SK-N-SH (cell line): ENCODE measurements around the gene RAC3. TPM values are rescaled to one million over a fixed set of nuclear protein-coding genes. Genes with fewer than 3 reads are reported as not detected.

ENCODE experiments used
- CTCF ChIA-PET: fragments of 300-600, 350-600 bp; formaldehyde crosslinking; extraction: SDS; loops from one replicate; lab custom pipeline; 2021; lab: Yijun Ruan, JAX
- POLR2A ChIA-PET: fragments of 350-600 bp; sonication (Branson Sonifier 250); formaldehyde crosslinking; extraction: SDS; loops from one replicate; lab custom pipeline; 2020; ENCODE audit warnings: antibody characterized with exemption, inconsistent platforms; lab: Yijun Ruan, JAX
- DNase-seq: peaks from one replicate; pipeline ENCODE4 v3.0.0; 2012
- H2AFZ ChIP-seq: fragments of 200-600 bp; sonication (generic); 2 replicates; pipeline ENCODE4 v1.8.1; 2016; ENCODE audit warnings: antibody characterized with exemption, mild to moderate bottlenecking, low read depth
- H3F3A ChIP-seq: fragments of 200-600 bp; sonication (generic); replicated peaks from 2 replicates; pipeline ENCODE3; 2016; ENCODE audit warnings: antibody characterized with exemption, mild to moderate bottlenecking; ENCODE audit not compliant: insufficient read depth
- H3K27ac ChIP-seq, 2 experiments: fragments of 200-500 bp in 1 of 2; fragments of 200-600 bp in 1 of 2; sonication (Bioruptor generic) in 1 of 2; sonication (generic), shearing (Covaris generic) in 1 of 2; 2 replicates each; pipeline versions ENCODE4 v1.5.1 to v1.6.1; 2014 to 2016; ENCODE audit warnings: low read depth in 2 of 2, inconsistent platforms in 1 of 2, low read length in 1 of 2, mild to moderate bottlenecking in 1 of 2, mixed read lengths in 1 of 2
- H3K27me3 ChIP-seq: fragments of 200-600 bp; sonication (generic), shearing (Covaris generic); 2 replicates; pipeline ENCODE4 v1.6.1; 2016; ENCODE audit warnings: mixed run types; ENCODE audit not compliant: insufficient read depth
- H3K36me3 ChIP-seq, 2 experiments: fragments of 200-500 bp in 1 of 2; fragments of 200-600 bp in 1 of 2; sonication (Bioruptor generic) in 1 of 2; sonication (generic) in 1 of 2; replicated peaks in 1 of 2; 2 replicates each; pipeline versions ENCODE3 to v1.5.1; 2014 to 2016; ENCODE audit warnings: low read length in 1 of 2, mild to moderate bottlenecking in 1 of 2; ENCODE audit not compliant: insufficient read depth in 2 of 2, control insufficient read depth in 1 of 2
- H3K4me1 ChIP-seq, 2 experiments: fragments of 200-500 bp in 1 of 2; fragments of 200-600 bp in 1 of 2; sonication (Bioruptor generic) in 1 of 2; sonication (generic), shearing (Covaris generic) in 1 of 2; 2 replicates each; pipeline versions ENCODE4 v1.5.1 to v1.6.1; 2014 to 2016; ENCODE audit warnings: low read depth in 1 of 2, low read length in 1 of 2, mixed run types in 1 of 2; ENCODE audit not compliant: insufficient read depth in 2 of 2, control insufficient read depth in 1 of 2
- H3K4me2 ChIP-seq: fragments of 200-600 bp; sonication (generic), shearing (Covaris generic); 2 replicates; pipeline ENCODE4 v1.6.1; 2017; ENCODE audit warnings: mixed run types
- H3K4me3 ChIP-seq, 2 experiments: fragments of 200-500 bp in 1 of 2; fragments of 200-600 bp in 1 of 2; sonication (Bioruptor generic) in 1 of 2; sonication (generic), shearing (Covaris generic) in 1 of 2; 2 replicates each; pipeline versions ENCODE4 v1.5.1 to v1.8.1; 2014 to 2016; ENCODE audit warnings: low read depth in 2 of 2, inconsistent platforms in 1 of 2, low read length in 1 of 2, mild to moderate bottlenecking in 1 of 2, mixed read lengths in 1 of 2, moderate library complexity in 1 of 2
- H3K79me2 ChIP-seq: fragments of 200-600 bp; sonication (generic); 2 replicates; pipeline ENCODE4 v1.8.1; 2017; ENCODE audit warnings: mild to moderate bottlenecking; ENCODE audit not compliant: insufficient read depth
- H3K9ac ChIP-seq: fragments of 200-600 bp; sonication (generic); 2 replicates; pipeline ENCODE4 v1.6.1; 2017; ENCODE audit warnings: mixed run types
- H3K9me2 ChIP-seq: fragments of 200-600 bp; sonication (generic); 2 replicates; pipeline ENCODE4 v1.6.1; 2017; ENCODE audit warnings: mixed run types
- H3K9me3 ChIP-seq: fragments of 200-600 bp; sonication (generic); 2 replicates; pipeline ENCODE4 v1.6.1; 2017; ENCODE audit warnings: mixed run types, mild to moderate bottlenecking, moderate library complexity
- H4K20me1 ChIP-seq: fragments of 200-600 bp; sonication (generic); 2 replicates; pipeline ENCODE4 v1.6.1; 2017; ENCODE audit warnings: mild to moderate bottlenecking, mixed run types; ENCODE audit not compliant: insufficient read depth
- CTCF ChIP-seq: fragments of 200-600 bp; sonication (generic); IDR thresholded peaks from 2 replicates; pipeline ENCODE4 v1.6.1; 2017; ENCODE audit warnings: antibody characterized with exemption, mild to moderate bottlenecking, moderate library complexity
- EZH2phosphoT487 ChIP-seq: fragments of 200-600 bp; sonication (generic); IDR thresholded peaks from 2 replicates; pipeline ENCODE4 v1.6.1; 2017; ENCODE audit warnings: low read depth, mixed run types, mild to moderate bottlenecking, antibody characterized with exemption, moderate library complexity, borderline replicate concordance
- FOXJ3 ChIP-seq: sonication (generic); formaldehyde crosslinking; IDR thresholded peaks from 2 replicates; pipeline ENCODE4 v1.5.1; 2020; ENCODE audit warnings: mild to moderate bottlenecking, missing genetic modification reagents
- FOXM1 ChIP-seq: IDR thresholded peaks from 2 replicates; pipeline ENCODE4 v1.4.0; 2012; ENCODE audit warnings: low read depth, mild to moderate bottlenecking
- IRF3 ChIP-seq: fragments of 150-350 bp; IDR thresholded peaks from 2 replicates; pipeline ENCODE4 v1.6.1; 2016; ENCODE audit warnings: mild to moderate bottlenecking, low read depth, low read length
- RFX5 ChIP-seq: IDR thresholded peaks from 2 replicates; pipeline ENCODE4 v1.6.1; 2012; ENCODE audit warnings: mild to moderate bottlenecking, improper control_type of control experiment, low read length
- RXRA ChIP-seq: IDR thresholded peaks from 2 replicates; pipeline ENCODE4 v1.4.0; 2012; ENCODE audit warnings: low read depth, mild to moderate bottlenecking, borderline replicate concordance
- SIN3A ChIP-seq: IDR thresholded peaks from 2 replicates; pipeline ENCODE4 v1.6.1; 2012; ENCODE audit warnings: low read depth, mild to moderate bottlenecking, low read length, moderate library complexity, borderline replicate concordance
- TEAD4 ChIP-seq: IDR thresholded peaks from 2 replicates; pipeline ENCODE4 v1.4.0; 2012; ENCODE audit warnings: mild to moderate bottlenecking, borderline replicate concordance; ENCODE audit not compliant: insufficient read depth
- USF1 ChIP-seq: IDR thresholded peaks from 2 replicates; pipeline ENCODE4 v1.4.0; 2012; ENCODE audit warnings: low read depth, borderline replicate concordance
- USF2 ChIP-seq: fragments of 150-350 bp; IDR thresholded peaks from 2 replicates; pipeline ENCODE4 v1.6.1; 2017; ENCODE audit warnings: antibody characterized with exemption, low read length, low read depth, borderline replicate concordance
- WGBS: methylation state at CpG from one replicate; pipeline ENCODE4 v1.1.6; 2017; ENCODE audit warnings: low lambda C conversion rate; 5-methylcytosine and 5-hydroxymethylcytosine counted together
- polyA plus RNA-seq, 3 experiments: library from polyadenylated mRNA; depleted of rRNA; stranded (reverse); fragments of >200 nt; gene quantifications; 2 replicates each; pipeline ENCODE4 v1.2.3, GENCODE V29; 2012

Gene RAC3
- polyA plus RNA-seq, 1 of the 3 experiments (the other 2 are of a cell fraction) = 83.6 TPM

GRCh38 chr17:82028246-82028645 lies 3.2 kb upstream of the RAC3 start:
- H3K9me3 ChIP-seq = no peaks in the 10 kb centered on the region
- no peak overlapping the region for H2AFZ ChIP-seq
- peaks cover 4% of the 10 kb centered on the region; the same call in 1 of the 2 replicates for H4K20me1 ChIP-seq
- H3K4me1 ChIP-seq = peaks cover 7 to 33% of the 10 kb centered on the region in 2 experiments; a peak in 2 of 4 replicates
- H3K9ac ChIP-seq = no peak overlapping the region
- no peak for TF ChIP-seq RXRA
- TF ChIP-seq RFX5 = no peak
- no peak for TF ChIP-seq SIN3A
- TF ChIP-seq IRF3 = no peak
- TF ChIP-seq EZH2phosphoT487 = no peak
- TF ChIP-seq FOXM1 = no peak
- TF ChIP-seq TEAD4 = no peak
- no peak for TF ChIP-seq USF2
- no peak for TF ChIP-seq FOXJ3 (CRISPR knock-in tag)
- TF ChIP-seq USF1 = no peak
- TF ChIP-seq CTCF = no peak
- H3K4me2 ChIP-seq = no peak overlapping the region
- H3K9me2 ChIP-seq = no peaks in the 10 kb centered on the region
- H3K27ac ChIP-seq = no peak overlapping the region
- DNase-seq = no peak
- WGBS = 93% methylated on average over 12 of the region's 13 CpGs
- no peaks in the 10 kb centered on the region for H3K27me3 ChIP-seq
- peaks cover 5 to 9% of the 10 kb centered on the region in 2 experiments for H3K36me3 ChIP-seq
- POLR2A ChIA-PET = interaction anchor here (1.4 kb wide), 1 partner anchor 9 kb away, joined by 3 read pairs; the partner anchor contains the start of gene DCXR
- H3F3A ChIP-seq = peaks cover 20% of the 10 kb centered on the region
- H3K4me3 ChIP-seq = no peak overlapping the region
- CTCF ChIA-PET = interaction anchor here (1.3 to 35.7 kb wide), 8 partner anchors 8 to 127 kb away, joined by 3 to 1216 read pairs (median 16); partner anchors contain the start of genes CENPX, DCXR, FASN and LRRC45
- H3K79me2 ChIP-seq = peaks cover 7% of the 10 kb centered on the region; the same call in 1 of the 2 replicates
